Activated CD4-positive, alpha-beta memory T cell treated with anti-CD3 and anti-CD28 coated beads, Interleukin-2, amount 10 ng/mL, durations not matched to agents 7 days and 5 days (primary cell): ENCODE measurements around the gene CLK3. TPM values are rescaled to one million over a fixed set of nuclear protein-coding genes. Genes with fewer than 3 reads are reported as not detected.
"Not testable (repeated sequence)": the region's sequence is repeated elsewhere in the genome, so short reads cannot be mapped to it uniquely, and the experiment has no call there.

Source experiments
- CTCF ChIA-PET: fragments of 350-600 bp; sonication (Branson Sonifier 250); formaldehyde crosslinking; loops from one replicate; lab custom pipeline; 2021; ENCODE audit warnings: antibody characterized with exemption, inconsistent platforms; lab: Charles Lee
- POLR2A ChIA-PET: fragments of 350-600 bp; sonication (Branson Sonifier 250); formaldehyde crosslinking; loops from one replicate; lab custom pipeline; 2021; ENCODE audit warnings: antibody characterized with exemption; lab: Charles Lee
- DNase-seq: peaks from one replicate; pipeline ENCODE4 v3.0.0-alpha.2; 2020
- H3K27ac Mint-ChIP-seq: one replicate; pipeline ENCODE4 v1.8.0; 2021; ENCODE audit warnings: mild to moderate bottlenecking, mixed read lengths
- H3K27me3 Mint-ChIP-seq: one replicate; pipeline ENCODE4 v1.8.0; 2021; ENCODE audit warnings: mixed read lengths
- H3K36me3 Mint-ChIP-seq: one replicate; pipeline ENCODE4 v1.8.0; 2021; ENCODE audit warnings: low read depth, mixed read lengths
- H3K4me1 Mint-ChIP-seq: one replicate; pipeline ENCODE4 v1.8.0; 2021; ENCODE audit warnings: mixed read lengths
- H3K4me3 Mint-ChIP-seq: one replicate; pipeline ENCODE4 v1.8.0; 2021; ENCODE audit warnings: mild to moderate bottlenecking, mixed read lengths
- H3K9me3 Mint-ChIP-seq: one replicate; pipeline ENCODE4 v1.8.0; 2021; ENCODE audit warnings: mixed read lengths
- total RNA-seq, 2 experiments: library from RNA; stranded (reverse); gene quantifications; one replicate each; pipeline ENCODE4 v1.2.3, GENCODE V29; 2021

The CLK3 gene
- total RNA-seq, 2 experiments from 2014 or later = 133 to 136 TPM

- peaks cover 10% of the 10 kb centered on the region for H3K36me3 Mint-ChIP-seq
- H3K4me1 Mint-ChIP-seq = peaks cover 40% of the 10 kb centered on the region
- H3K27me3 Mint-ChIP-seq = no peaks in the 10 kb centered on the region
- peak overlapping the region; percentile 58 for H3K27ac Mint-ChIP-seq
- no peak overlapping the region for H3K4me3 Mint-ChIP-seq
- DNase-seq = peak; percentile 36
- CTCF ChIA-PET = interaction anchor here (1.0 to 2.2 kb wide), 2 partner anchors 21 to 114 kb away, joined by 3 to 8 read pairs; no protein-coding TSS in a partner anchor
- H3K9me3 Mint-ChIP-seq = no peaks in the 10 kb centered on the region
- POLR2A ChIA-PET = no interaction called here
Measured at GRCh38 chr15:74655424-74655823, 39.8 kb downstream of the CLK3 start.

- CTCF ChIA-PET = interaction anchor here (0.9 to 1.2 kb wide), 5 partner anchors 20 to 114 kb away, joined by 3 to 5 read pairs (median 4); no protein-coding TSS in a partner anchor
- H3K4me3 Mint-ChIP-seq = no peak overlapping the region
- no peak for DNase-seq
- POLR2A ChIA-PET = interaction anchor here (0.7 kb wide), 1 partner anchor 35 kb away, joined by 3 read pairs; no protein-coding TSS in a partner anchor
- H3K4me1 Mint-ChIP-seq = peaks cover 40% of the 10 kb centered on the region
- H3K27ac Mint-ChIP-seq = peak overlapping the region; percentile 5
- no peaks in the 10 kb centered on the region for H3K27me3 Mint-ChIP-seq
- peaks cover 6% of the 10 kb centered on the region for H3K36me3 Mint-ChIP-seq
- no peaks in the 10 kb centered on the region for H3K9me3 Mint-ChIP-seq
Measured at GRCh38 chr15:74656935-74657535, 41.4 kb downstream of the CLK3 start.

- DNase-seq = no peak
- H3K27ac Mint-ChIP-seq = no peak overlapping the region
- H3K9me3 Mint-ChIP-seq = no peaks in the 10 kb centered on the region
- ChIA-PET POLR2A (no interaction called here), CTCF (no interaction called here)
- no peak overlapping the region for H3K4me3 Mint-ChIP-seq
- H3K27me3 Mint-ChIP-seq = no peaks in the 10 kb centered on the region
- H3K36me3 Mint-ChIP-seq = peaks cover 6% of the 10 kb centered on the region
- H3K4me1 Mint-ChIP-seq = peaks cover 40% of the 10 kb centered on the region
Measured at GRCh38 chr15:74657846-74658245, 42.2 kb downstream of the CLK3 start.

- CTCF ChIA-PET = interaction anchor here (0.6 kb wide), 1 partner anchor 283 kb away, joined by 7 read pairs; no protein-coding TSS in a partner anchor
Measured at GRCh38 chr15:74661280-74661679, 45.6 kb downstream of the CLK3 start.

GRCh38 chr15:74662064-74662860, 46.6 kb downstream of the CLK3 start:
- no peaks in the 10 kb centered on the region for H3K36me3 Mint-ChIP-seq
- H3K27me3 Mint-ChIP-seq = no peaks in the 10 kb centered on the region
- no peaks in the 10 kb centered on the region for H3K9me3 Mint-ChIP-seq
- no peak overlapping the region for H3K4me3 Mint-ChIP-seq
- ChIA-PET POLR2A (no interaction called here), CTCF (no interaction called here)
- H3K4me1 Mint-ChIP-seq = peaks cover 11% of the 10 kb centered on the region
- no peak for DNase-seq
- H3K27ac Mint-ChIP-seq = no peak overlapping the region

More at GRCh38 chr15:74661280-74661679, 45.6 kb downstream of the CLK3 start:
- H3K36me3 Mint-ChIP-seq, H3K27me3 Mint-ChIP-seq, H3K4me3 Mint-ChIP-seq, DNase-seq, H3K27ac Mint-ChIP-seq, H3K9me3 Mint-ChIP-seq: not testable (repeated sequence)
- POLR2A ChIA-PET = interaction anchor here (0.8 kb wide), 1 partner anchor 20 kb away, joined by 3 read pairs; no protein-coding TSS in a partner anchor
- H3K4me1 Mint-ChIP-seq = peaks cover 19% of the 10 kb centered on the region

- Mint-ChIP-seq H3K4me1 (no peaks in the 10 kb centered on the region), H3K36me3 (peaks cover 6% of the 10 kb centered on the region), H3K4me3 (no peak overlapping the region), H3K27ac (no peak overlapping the region), H3K9me3 (no peaks in the 10 kb centered on the region), H3K27me3 (no peaks in the 10 kb centered on the region)
- DNase-seq = no peak
- CTCF ChIA-PET = interaction anchor here (1.2 kb wide), 1 partner anchor 238 kb away, joined by 4 read pairs; no protein-coding TSS in a partner anchor
- POLR2A ChIA-PET = no interaction called here
Measured at GRCh38 chr15:74663303-74664027, 47.8 kb downstream of the CLK3 start.

- CTCF ChIA-PET = interaction anchor here (1.2 kb wide), 1 partner anchor 238 kb away, joined by 4 read pairs; no protein-coding TSS in a partner anchor
- Mint-ChIP-seq H3K27ac (no peak overlapping the region), H3K4me1 (no peaks in the 10 kb centered on the region), H3K36me3 (peaks cover 6% of the 10 kb centered on the region), H3K4me3 (no peak overlapping the region), H3K27me3 (no peaks in the 10 kb centered on the region), H3K9me3 (no peaks in the 10 kb centered on the region)
- no peak for DNase-seq
- POLR2A ChIA-PET = no interaction called here
Measured at GRCh38 chr15:74664028-74664616, 48.5 kb downstream of the CLK3 start.

- no peaks in the 10 kb centered on the region for H3K4me1 Mint-ChIP-seq
- H3K36me3 Mint-ChIP-seq = peaks cover 6% of the 10 kb centered on the region
- ChIA-PET CTCF (interaction anchor here (1.4 kb wide), 1 partner anchor 107 kb away, joined by 3 read pairs; no protein-coding TSS in a partner anchor), POLR2A (interaction anchor here (0.5 kb wide), 1 partner anchor 143 kb away, joined by 3 read pairs; no protein-coding TSS in a partner anchor)
- no peak overlapping the region for H3K4me3 Mint-ChIP-seq
- no peaks in the 10 kb centered on the region for H3K27me3 Mint-ChIP-seq
- H3K27ac Mint-ChIP-seq = no peak overlapping the region
- no peaks in the 10 kb centered on the region for H3K9me3 Mint-ChIP-seq
- DNase-seq = no peak
Measured at GRCh38 chr15:74664670-74665069, 49.0 kb downstream of the CLK3 start.

GRCh38 chr15:74667975-74668374, 52.3 kb downstream of the CLK3 start:
- Mint-ChIP-seq H3K36me3 (peaks cover 21% of the 10 kb centered on the region), H3K4me3 (no peak overlapping the region), H3K27me3 (no peaks in the 10 kb centered on the region), H3K27ac (no peak overlapping the region), H3K9me3 (no peaks in the 10 kb centered on the region), H3K4me1 (no peaks in the 10 kb centered on the region)
- POLR2A ChIA-PET = no interaction called here
- CTCF ChIA-PET = no interaction called here
- DNase-seq = no peak

- Mint-ChIP-seq H3K36me3 (peaks cover 23% of the 10 kb centered on the region), H3K9me3 (no peaks in the 10 kb centered on the region), H3K4me1 (peaks cover 3% of the 10 kb centered on the region), H3K27me3 (no peaks in the 10 kb centered on the region), H3K4me3 (no peak overlapping the region), H3K27ac (no peak overlapping the region)
- CTCF ChIA-PET = interaction anchor here (0.6 to 1.3 kb wide), 3 partner anchors 11 to 539 kb away, joined by 3 to 4 read pairs (median 3); partner anchors contain the start of gene ISLR2
- no peak for DNase-seq
- POLR2A ChIA-PET = interaction anchor here (1.0 kb wide), 1 partner anchor 56 kb away, joined by 4 read pairs; the partner anchor contains the start of gene CYP1A1
Measured at GRCh38 chr15:74669627-74670026, 54.0 kb downstream of the CLK3 start.

GRCh38 chr15:74674161-74674560, 58.5 kb downstream of the CLK3 start:
- Mint-ChIP-seq H3K27me3 (no peaks in the 10 kb centered on the region), H3K4me3 (no peak overlapping the region), H3K4me1 (peaks cover 6% of the 10 kb centered on the region), H3K27ac (no peak overlapping the region), H3K9me3 (no peaks in the 10 kb centered on the region), H3K36me3 (peaks cover 17% of the 10 kb centered on the region)
- CTCF ChIA-PET = interaction anchor here (1.1 kb wide), 1 partner anchor 39 kb away, joined by 3 read pairs; no protein-coding TSS in a partner anchor
- no peak for DNase-seq
- POLR2A ChIA-PET = no interaction called here

GRCh38 chr15:74676801-74677200, 61.2 kb downstream of the CLK3 start:
- H3K9me3 Mint-ChIP-seq = no peaks in the 10 kb centered on the region
- no peak for DNase-seq
- ChIA-PET CTCF (interaction anchor here (0.7 to 1.0 kb wide), 2 partner anchors 92 to 274 kb away, joined by 3 read pairs; no protein-coding TSS in a partner anchor), POLR2A (interaction anchor here (0.9 kb wide), 1 partner anchor 19 kb away, joined by 6 read pairs; the partner anchor contains the start of gene EDC3)
- H3K36me3 Mint-ChIP-seq = peaks cover 5% of the 10 kb centered on the region
- H3K4me3 Mint-ChIP-seq = no peak overlapping the region
- no peak overlapping the region for H3K27ac Mint-ChIP-seq
- H3K4me1 Mint-ChIP-seq = peaks cover 9% of the 10 kb centered on the region
- H3K27me3 Mint-ChIP-seq = no peaks in the 10 kb centered on the region
